GM12878 (cell line): ENCODE measurements around the gene LAMA5. TPM values are rescaled to one million over a fixed set of nuclear protein-coding genes. Genes with fewer than 3 reads are reported as not detected.

Experiments used
- ATAC-seq: fragments of 200-7000 bp; cut with Tn5 transposase; 3 replicates; pipeline ENCODE4 v1.9.1; 2020; ENCODE audit warnings: mild to moderate bottlenecking, moderate library complexity
- BruUV-seq: library from RNA; stranded (reverse); fragments of 400-500 nt; replicated peaks from 2 replicates; lab custom pipeline; 2021; lab: Mats Ljungman, UMichigan
- CTCF ChIA-PET: fragments of 300-600 bp; sonication (Branson Sonifier 250); formaldehyde crosslinking; extraction: SDS; loops from one replicate; lab custom pipeline; 2021; ENCODE audit warnings: inconsistent platforms; lab: Yijun Ruan, JAX
- POLR2A ChIA-PET: fragments of 350-600 bp; formaldehyde crosslinking; extraction: SDS; loops from one replicate; lab custom pipeline; 2021; ENCODE audit warnings: inconsistent platforms; lab: Charles Lee
- RAD21 ChIA-PET: fragments of 300-600 bp; sonication (Branson Sonifier 250); formaldehyde crosslinking; loops from one replicate; lab custom pipeline; 2023; ENCODE audit warnings: antibody characterized with exemption; ENCODE audit not compliant: unreplicated experiment; lab: Charles Lee
- SMC1A ChIA-PET: fragments of 300-600 bp; sonication (Branson Sonifier 250); formaldehyde crosslinking; loops from one replicate; lab custom pipeline; 2023; ENCODE audit not compliant: unreplicated experiment, uncharacterized antibody; lab: Charles Lee
- DNase-seq: peaks from one replicate; pipeline ENCODE4 v3.0.0-alpha.2; 2011; ENCODE audit warnings: low read depth, low spot score
- FAIRE-seq: peaks from 3 replicates; lab custom pipeline; 2011; peaks lifted over from hg19 to GRCh38; lab: Jason Lieb, UNC
- H2AFZ ChIP-seq: 2 replicates; pipeline ENCODE4 v1.6.0; 2011; ENCODE audit warnings: low read depth, low read length, control low read depth; ENCODE audit not compliant: control insufficient read depth
- H3K27ac ChIP-seq: 2 replicates; pipeline ENCODE4 v1.5.1; 2011; ENCODE audit warnings: control low read depth; ENCODE audit not compliant: control insufficient read depth, insufficient read depth
- H3K27me3 ChIP-seq, 2 experiments: replicated peaks in 1 of 2; 2 replicates each; pipeline versions ENCODE4 v1.6.0 to v1.6.1; 2011; ENCODE audit warnings: low read length in 1 of 2; ENCODE audit not compliant: control insufficient read depth in 2 of 2, insufficient read depth in 2 of 2
- H3K36me3 ChIP-seq, 2 experiments: 2 replicates each; pipeline ENCODE4 v1.5.1; 2011; ENCODE audit warnings: low read length in 1 of 2; ENCODE audit not compliant: control insufficient read depth in 2 of 2, insufficient read depth in 2 of 2
- H3K4me1 ChIP-seq: 2 replicates; pipeline ENCODE4 v1.6.1; 2011; ENCODE audit warnings: mild to moderate bottlenecking, low read length, moderate library complexity, mixed read lengths; ENCODE audit not compliant: control insufficient read depth, insufficient read depth
- H3K4me2 ChIP-seq: 2 replicates; pipeline ENCODE4 v1.6.0; 2011; ENCODE audit warnings: control low read depth; ENCODE audit not compliant: control insufficient read depth, insufficient read depth
- H3K4me3 ChIP-seq: fragments of 200-600 bp; sonication (generic); 2 replicates; pipeline ENCODE4 v1.5.1; 2016
- H3K79me2 ChIP-seq: 2 replicates; pipeline ENCODE4 v1.6.0; 2011; ENCODE audit warnings: low read length; ENCODE audit not compliant: control insufficient read depth, insufficient read depth
- H3K9ac ChIP-seq: 2 replicates; pipeline ENCODE4 v1.8.0; 2011; ENCODE audit warnings: low read length, control low read depth, mixed read lengths; ENCODE audit not compliant: control insufficient read depth, insufficient read depth
- H3K9me3 ChIP-seq: replicated peaks from 3 replicates; pipeline ENCODE4 v1.5.1; 2011; ENCODE audit warnings: mild to moderate bottlenecking, low read length; ENCODE audit not compliant: control insufficient read depth, insufficient read depth
- H4K20me1 ChIP-seq: 2 replicates; pipeline ENCODE4 v1.6.0; 2011; ENCODE audit not compliant: control insufficient read depth, insufficient read depth
- E4F1 ChIP-seq: fragments of 450-650 bp; IDR thresholded peaks from 2 replicates; pipeline ENCODE4 v1.6.1; 2018; ENCODE audit warnings: borderline replicate concordance, mild to moderate bottlenecking; ENCODE audit not compliant: partially characterized antibody
- EED ChIP-seq: sonication (generic); IDR thresholded peaks from 2 replicates; pipeline ENCODE4 v1.6.1; 2016; ENCODE audit warnings: antibody characterized with exemption, low read depth
- FOS ChIP-seq: IDR thresholded peaks from 3 replicates; pipeline ENCODE4 v1.6.1; 2011; ENCODE audit warnings: borderline replicate concordance; ENCODE audit not compliant: insufficient read length; ENCODE audit errors: extremely low read depth
- PML ChIP-seq: IDR thresholded peaks from 2 replicates; pipeline ENCODE4 v1.6.1; 2012; ENCODE audit warnings: low read length, inconsistent platforms
- RAD21 ChIP-seq: IDR thresholded peaks from 2 replicates; pipeline ENCODE4 v1.6.1; 2011; ENCODE audit warnings: mild to moderate bottlenecking, low read depth, low read length, moderate library complexity; ENCODE audit not compliant: insufficient read depth
- RBBP5 ChIP-seq: fragments of 200-600 bp; sonication (generic); conservative IDR thresholded peaks from 2 replicates; pipeline ENCODE4 v1.6.1; 2016
- RFX5 ChIP-seq: IDR thresholded peaks from 2 replicates; pipeline ENCODE4 v1.6.1; 2011; ENCODE audit warnings: low read depth, low read length, improper control_type of control experiment
- SMAD1 ChIP-seq: fragments of 450-650 bp; IDR thresholded peaks from 2 replicates; pipeline ENCODE4 v1.6.1; 2018; ENCODE audit warnings: mild to moderate bottlenecking, low read depth; ENCODE audit not compliant: partially characterized antibody
- SRF ChIP-seq, 2 experiments: IDR thresholded peaks; 2 replicates each; pipeline ENCODE4 v1.6.1; 2011; ENCODE audit warnings: low read depth in 2 of 2, low read length in 2 of 2, mild to moderate bottlenecking in 1 of 2, moderate library complexity in 1 of 2
- ZBTB40 ChIP-seq: fragments of 450-650 bp; IDR thresholded peaks from 2 replicates; pipeline ENCODE4 v1.6.1; 2016; ENCODE audit warnings: mild to moderate bottlenecking, moderate library complexity, borderline replicate concordance
- ZZZ3 ChIP-seq: IDR thresholded peaks from 2 replicates; pipeline ENCODE4 v1.6.1; 2011; ENCODE audit warnings: low read depth; ENCODE audit not compliant: control insufficient read depth, insufficient read length
- WGBS: methylation state at CpG from one replicate; pipeline ENCODE4 v1.1.6; 2016; ENCODE audit warnings: low lambda C conversion rate; ENCODE audit not compliant: insufficient replicate concordance, insufficient coverage; ENCODE audit errors: missing lambda C conversion rate; 5-methylcytosine and 5-hydroxymethylcytosine counted together
- in situ Hi-C: fragments of 300-500 bp; cut with MboI; formaldehyde crosslinking; loops from 9 replicates; pipeline ENCODE4 v1.14.3; 2018; ENCODE audit warnings: mixed read lengths
- intact Hi-C: fragments of 100-400 bp; cut with micrococcal nuclease; formaldehyde crosslinking; loops from one replicate; pipeline ENCODE4 v1.14.2; 2022; ENCODE audit not compliant: unreplicated experiment
- polyA plus RNA-seq, 11 experiments: library from polyadenylated mRNA; depleted of rRNA in 4 of 11; unstranded in 6 of 11; stranded (reverse) in 5 of 11; fragments of >200 nt; fragmentation: Nextera tagmentation in 4 of 11; fragmentation: Illumina TruSeq in 1 of 11; extraction: Ambion mirVana in 4 of 11; extraction: Trizol in 1 of 11; gene quantifications; 1 replicate in 1 of 11; 2 replicates in 10 of 11; pipeline versions ENCODE4 v1.2.1 to v1.2.3, GENCODE V29; 2011 to 2016; ENCODE audit warnings: inconsistent platforms in 2 of 11, missing spikeins in 2 of 11, low read depth in 1 of 11
- total RNA-seq, 4 experiments: library from RNA; depleted of rRNA in 3 of 4; stranded (reverse); fragments of >200 nt in 3 of 4; fragmentation: Illumina TruSeq in 1 of 4; extraction: Trizol in 1 of 4; gene quantifications; 2 replicates each; pipeline versions ENCODE4 v1.2.1 to v1.2.3, GENCODE V29; 2013 to 2021

LAMA5 gene
- total and polyA plus RNA-seq, 10 of the 15 experiments (the other 5 are each of a cell fraction or from before 2014, with no cell fraction given), result 0.09 to 3.1 (median 1.6) TPM; not detected in 3

- intact Hi-C loops (no loop called here), in situ Hi-C loops (no loop called here)
- DNase-seq, result no peak
- Histone ChIP-seq H4K20me1 (no peaks in the 10 kb centered on the region), H3K9ac (no peak overlapping the region), H3K4me1 (no peaks in the 10 kb centered on the region), H3K9me3 (no peaks in the 10 kb centered on the region), H3K27me3 (no peaks in the 10 kb centered on the region), H3K4me2 (no peak overlapping the region), H3K79me2 (no peaks in the 10 kb centered on the region), H3K36me3 (no peaks in the 10 kb centered on the region), H3K4me3 (no peak overlapping the region), H2AFZ (no peak overlapping the region), H3K27ac (no peak overlapping the region)
- ChIA-PET CTCF (no interaction called here), POLR2A (no interaction called here), SMC1A (no interaction called here), RAD21 (no interaction called here)
- BruUV-seq, result no TSS peak
- WGBS, result 53% methylated on average over 24 of the region's 25 CpGs
- TF ChIP-seq FOS (no peak), RBBP5 (no peak), SRF (IDR thresholded peaks at IDR 0.05; ENCODE audit: low read depth in 2 of 2, low read length in 2 of 2) (no peak), PML (no peak), ZZZ3 (no peak), RFX5 (no peak), RAD21 (no peak)
- ATAC-seq, result no peak
- FAIRE-seq, result no peak
Measured at GRCh38 chr20:62357187-62357667, 9.9 kb downstream of the LAMA5 start.

GRCh38 chr20:62356589-62357186 is 10.4 kb downstream of the LAMA5 start:
- Histone ChIP-seq H3K9me3 (no peaks in the 10 kb centered on the region), H3K36me3 (no peaks in the 10 kb centered on the region), H3K4me3 (no peak overlapping the region), H3K4me1 (no peaks in the 10 kb centered on the region), H2AFZ (no peak overlapping the region), H3K27ac (no peak overlapping the region), H3K79me2 (no peaks in the 10 kb centered on the region), H4K20me1 (no peaks in the 10 kb centered on the region), H3K9ac (no peak overlapping the region), H3K27me3 (no peaks in the 10 kb centered on the region), H3K4me2 (no peak overlapping the region)
- SMC1A ChIA-PET, result no interaction called here
- DNase-seq (no peak), ATAC-seq (no peak), FAIRE-seq (no peak)
- in situ Hi-C loops, result no loop called here
- WGBS, result 70% methylated on average over 16 of the region's 17 CpGs
- RAD21 ChIA-PET, result no interaction called here
- intact Hi-C loops, result no loop called here
- CTCF ChIA-PET, result no interaction called here
- POLR2A ChIA-PET, result no interaction called here
- BruUV-seq, result no TSS peak
- TF ChIP-seq ZBTB40, result no peak
- TF ChIP-seq EED, result no peak
- no peak for TF ChIP-seq SMAD1
- no peak for TF ChIP-seq E4F1
